ENCODE results near the gene TTI1. TPM values are rescaled to one million over a fixed set of nuclear protein-coding genes. Genes with fewer than 3 reads are reported as not detected.

TTI1 gene
- total and polyA plus RNA-seq, 8 donors: 3.1 to 27.2 (median 6.7) TPM

DNA sequence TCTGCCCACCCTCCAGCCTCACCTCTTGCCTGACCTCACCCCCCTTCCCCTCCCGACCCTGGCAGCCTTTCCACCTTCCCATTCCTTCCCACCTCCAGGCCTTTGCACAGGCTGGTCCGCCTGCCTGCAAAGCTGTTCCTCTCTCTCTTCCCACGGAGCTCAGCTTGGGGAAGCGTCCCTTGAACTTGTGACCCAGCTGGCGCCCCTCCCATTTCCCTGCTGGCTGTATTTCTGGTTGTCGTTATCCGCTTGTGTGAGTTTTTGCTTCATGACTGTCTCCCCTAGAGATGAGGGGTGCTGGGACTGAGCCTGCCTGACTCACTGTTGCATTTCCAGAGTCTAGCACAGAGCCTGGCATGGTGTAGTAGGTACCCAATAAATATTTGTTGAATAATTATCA is 97.8 kb downstream of the TTI1 start:
- intact Hi-C loops (cut with DNase I; ENCODE audit: low total_unique reads): no loop called here
- no peak for TF ChIP-seq POLR2AphosphoS5 (IDR thresholded peaks at IDR 0.05)
- no peak for TF ChIP-seq CTCF (IDR thresholded peaks at IDR 0.05)
- no peak for TF ChIP-seq POLR2A (IDR thresholded peaks at IDR 0.05)
- no peak for TF ChIP-seq EP300 (IDR thresholded peaks at IDR 0.05)
- Histone ChIP-seq H3K9me3 (no peaks in the 10 kb centered on the region), H3K36me3 (no peaks in the 10 kb centered on the region), H3K4me1 (no peaks in the 10 kb centered on the region), H3K27ac (no peak overlapping the region), H3K27me3 (peaks cover 0 to 14% (median 0%) of the 10 kb centered on the region in 3 donors), H3K4me3 (no peak overlapping the region)
- WGBS, 5 donors: 34 to 63% (median 62%) methylated on average over 7 of the region's 7 CpGs
- DNase-seq: no peak

GRCh38 chr20:37934634-37935375 is 98.5 kb downstream of the TTI1 start:
- intact Hi-C loops (cut with DNase I; ENCODE audit: low total_unique reads): no loop called here
- 87 to 95% (median 90%) methylated on average over 13 to 14 of the region's 14 CpGs for WGBS, 5 donors
- H3K4me1 ChIP-seq: no peaks in the 10 kb centered on the region
- no peaks in the 10 kb centered on the region for H3K9me3 ChIP-seq
- no peaks in the 10 kb centered on the region for H3K36me3 ChIP-seq
- DNase-seq: no peak
- no peak overlapping the region for H3K4me3 ChIP-seq
- H3K27me3 ChIP-seq: peaks cover 0 to 18% (median 0%) of the 10 kb centered on the region in 3 donors
- H3K27ac ChIP-seq: no peak overlapping the region
- no peak for TF ChIP-seq POLR2A (IDR thresholded peaks at IDR 0.05)
- TF ChIP-seq POLR2AphosphoS5 (IDR thresholded peaks at IDR 0.05): no peak

GRCh38 chr20:37933786-37934633 is 99.2 kb downstream of the TTI1 start:
- DNase-seq: no peak
- 87 to 90% (median 89%) methylated on average over 14 to 15 of the region's 15 CpGs for WGBS, 5 donors
- TF ChIP-seq POLR2A (IDR thresholded peaks at IDR 0.05) (no peak), CTCF (IDR thresholded peaks at IDR 0.05) (no peak), EP300 (IDR thresholded peaks at IDR 0.05) (no peak), POLR2AphosphoS5 (IDR thresholded peaks at IDR 0.05) (no peak)

More at GRCh38 chr20:37933786-37934633, 99.2 kb downstream of the TTI1 start:
- H3K27me3 ChIP-seq: peaks cover 0 to 18% (median 0%) of the 10 kb centered on the region in 3 donors
- no peaks in the 10 kb centered on the region for H3K36me3 ChIP-seq
- H3K27ac ChIP-seq: no peak overlapping the region
- H3K4me3 ChIP-seq: no peak overlapping the region
- H3K4me1 ChIP-seq: no peaks in the 10 kb centered on the region
- intact Hi-C loops (cut with DNase I; ENCODE audit: low total_unique reads): no loop called here
- H3K9me3 ChIP-seq: no peaks in the 10 kb centered on the region

Other genes starting within 250 kb of the TTI1 start
- gene VSTM2L, start 130.3 kb downstream of the TTI1 start, total RNA-seq: 10 to 100 TPM in 2 of 5 donors, 1 to 10 TPM in 1, not detected in 2; 2.6 to 18.3 (median 16.7) TPM
- gene VSTM2L, start 130.3 kb downstream of the TTI1 start, polyA plus RNA-seq: 1 to 10 TPM; 1.1 to 3.7 (median 3.1) TPM
- gene RPRD1B, start 290 bp upstream of the TTI1 start, total RNA-seq: 10 to 100 TPM in 4 of 5 donors, 1 to 10 TPM in 1; 8.1 to 60.0 (median 31.5) TPM
- 10 to 100 TPM in 1 of 3 donors, 1 to 10 TPM in 2; 8.0 to 10.2 (median 8.1) TPM for gene RPRD1B, start 290 bp upstream of the TTI1 start, polyA plus RNA-seq
- 100 to 1,000 TPM in 1 of 5 donors, 10 to 100 TPM in 4; 27.8 to 195 (median 44.3) TPM for gene TGM2, start 131.8 kb upstream of the TTI1 start, total RNA-seq
- 10 to 100 TPM; 16.2 to 28.0 (median 25.1) TPM for gene TGM2, start 131.8 kb upstream of the TTI1 start, polyA plus RNA-seq
- 1 to 10 TPM in 4 of 5 donors, not detected in 1; 1.2 to 9.4 (median 2.4) TPM for gene KIAA1755, start 227.3 kb upstream of the TTI1 start, total RNA-seq
- gene KIAA1755, start 227.3 kb upstream of the TTI1 start, polyA plus RNA-seq: 1 to 10 TPM; 2.4 to 3.6 (median 3.3) TPM

Measured in stomach (tissue), 9 donors.